ENCODE results near the gene CDCA5.

CDCA5 gene

DNA sequence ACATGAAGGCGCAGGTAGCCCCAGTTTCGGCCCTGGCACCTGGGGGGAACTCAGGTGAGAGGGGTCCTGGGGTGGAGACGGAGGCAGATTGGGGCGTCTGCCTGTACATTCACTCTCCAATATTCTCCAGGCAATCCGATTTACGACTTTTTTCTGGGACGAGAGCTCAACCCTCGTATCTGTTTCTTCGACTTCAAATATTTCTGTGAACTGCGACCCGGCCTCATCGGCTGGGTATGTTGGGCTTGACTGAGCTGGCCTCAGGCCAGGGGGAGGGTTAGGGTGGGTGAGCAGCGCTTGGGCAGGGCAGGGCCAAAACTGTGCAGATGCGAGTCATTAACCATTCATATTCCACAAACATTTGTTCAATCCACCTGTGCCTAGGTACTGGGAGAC, 29.5 kb upstream of the CDCA5 start:
- peak overlapping the region; percentile 79 for H3K4me3 ChIP-seq (ENCODE audit: low read length)
- no peak for DNase-seq (ENCODE audit: low read depth)
- TF ChIP-seq, protein P1, sequence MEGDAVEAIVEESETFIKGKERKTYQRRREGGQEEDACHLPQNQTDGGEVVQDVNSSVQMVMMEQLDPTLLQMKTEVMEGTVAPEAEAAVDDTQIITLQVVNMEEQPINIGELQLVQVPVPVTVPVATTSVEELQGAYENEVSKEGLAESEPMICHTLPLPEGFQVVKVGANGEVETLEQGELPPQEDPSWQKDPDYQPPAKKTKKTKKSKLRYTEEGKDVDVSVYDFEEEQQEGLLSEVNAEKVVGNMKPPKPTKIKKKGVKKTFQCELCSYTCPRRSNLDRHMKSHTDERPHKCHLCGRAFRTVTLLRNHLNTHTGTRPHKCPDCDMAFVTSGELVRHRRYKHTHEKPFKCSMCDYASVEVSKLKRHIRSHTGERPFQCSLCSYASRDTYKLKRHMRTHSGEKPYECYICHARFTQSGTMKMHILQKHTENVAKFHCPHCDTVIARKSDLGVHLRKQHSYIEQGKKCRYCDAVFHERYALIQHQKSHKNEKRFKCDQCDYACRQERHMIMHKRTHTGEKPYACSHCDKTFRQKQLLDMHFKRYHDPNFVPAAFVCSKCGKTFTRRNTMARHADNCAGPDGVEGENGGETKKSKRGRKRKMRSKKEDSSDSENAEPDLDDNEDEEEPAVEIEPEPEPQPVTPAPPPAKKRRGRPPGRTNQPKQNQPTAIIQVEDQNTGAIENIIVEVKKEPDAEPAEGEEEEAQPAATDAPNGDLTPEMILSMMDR (conservative IDR thresholded peaks at IDR 0.05; ENCODE audit: low read depth, low read length) = no peak

DNA sequence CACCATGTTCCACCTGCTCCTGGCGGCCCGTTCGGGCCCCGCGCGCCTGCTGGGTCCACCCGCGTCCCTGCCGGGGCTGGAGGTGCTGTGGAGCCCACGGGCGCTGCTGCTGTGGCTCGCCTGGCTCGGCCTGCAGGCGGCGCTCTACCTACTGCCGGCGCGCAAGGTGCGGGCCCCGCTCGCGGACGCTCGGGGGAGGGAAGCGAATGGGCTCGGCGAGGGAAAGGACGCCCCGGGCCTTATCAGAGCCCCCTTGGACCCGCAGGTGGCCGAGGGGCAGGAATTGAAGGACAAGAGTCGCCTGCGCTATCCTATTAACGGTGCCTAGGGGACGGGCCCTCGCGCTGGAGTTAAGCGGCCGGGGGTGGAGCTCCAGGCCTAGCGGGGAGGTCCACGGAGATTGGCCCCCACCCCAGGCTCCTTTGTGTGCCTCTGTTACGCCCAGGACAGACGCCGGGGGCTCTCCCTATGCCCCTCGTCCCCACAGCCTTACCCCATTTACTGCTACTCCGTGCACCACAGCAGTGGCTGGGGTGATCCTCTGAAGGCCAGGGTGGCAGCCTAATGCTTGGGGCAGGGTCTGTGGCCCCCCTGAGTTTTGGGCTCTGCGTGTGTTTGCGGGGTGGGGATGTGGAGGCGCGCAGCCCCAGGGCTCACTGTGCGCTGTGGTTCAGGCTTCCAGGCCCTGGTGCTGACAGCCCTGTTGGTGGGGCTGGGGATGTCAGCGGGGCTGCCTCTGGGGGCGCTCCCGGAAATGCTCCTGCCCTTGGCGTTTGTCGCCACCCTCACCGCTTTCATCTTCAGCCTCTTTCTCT, 28.9 kb upstream of the CDCA5 start:
- H3K4me3 ChIP-seq (ENCODE audit: low read length) = peak overlapping the region; percentile 79
- TF ChIP-seq, protein P1 (conservative IDR thresholded peaks at IDR 0.05; ENCODE audit: low read depth, low read length) = peak; percentile 76
- no peak for DNase-seq (ENCODE audit: low read depth)

DNA sequence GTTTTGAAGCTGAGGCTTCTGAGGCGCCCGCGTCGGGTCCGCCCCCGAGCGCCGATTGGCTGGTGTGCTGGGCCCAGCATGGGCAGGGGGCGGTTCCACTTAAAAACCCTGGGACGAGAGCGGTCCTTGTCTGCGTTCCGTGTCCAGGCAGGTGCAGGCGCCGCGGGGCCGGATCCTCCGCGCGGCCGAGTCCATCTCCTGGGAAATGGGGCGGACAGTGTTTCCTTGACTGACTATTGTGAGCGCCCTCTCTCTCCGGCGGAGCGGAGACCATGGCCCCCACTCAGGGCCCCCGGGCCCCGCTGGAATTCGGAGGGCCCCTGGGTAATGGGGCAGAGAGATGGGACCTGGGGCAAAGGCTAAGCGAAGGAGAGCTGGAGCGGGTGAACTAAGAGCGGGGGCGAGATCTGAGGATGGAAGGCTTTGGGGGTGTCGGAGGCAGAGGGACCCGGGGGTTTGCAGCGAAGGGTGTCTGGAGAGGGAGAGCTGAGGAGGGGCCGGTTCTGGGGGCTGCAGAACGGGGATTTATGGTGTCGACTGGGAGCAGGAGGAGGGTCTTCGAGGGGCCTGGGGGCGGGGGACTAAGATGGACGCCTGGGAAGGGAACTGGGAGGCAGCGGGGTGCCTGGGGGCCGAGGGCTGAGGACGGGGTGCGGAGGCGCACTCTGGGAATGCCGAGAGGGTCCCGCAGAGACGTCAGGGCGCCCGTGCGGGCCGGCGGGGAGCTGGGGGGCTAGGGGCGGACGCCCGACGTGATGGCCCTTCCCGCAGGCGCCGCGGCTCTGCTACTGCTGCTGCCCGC, 28.1 kb upstream of the CDCA5 start, which contains the start of gene TM7SF2:
Gene TM7SF2 (plus strand): TSS at position 129 of the 802 bp plus-strand sequence. CDS start 144 bp downstream, at position 273.
- H3K4me3 ChIP-seq (ENCODE audit: low read length) = peak within 1 kb of the TSS; percentile 79
- TF ChIP-seq, protein P1 (conservative IDR thresholded peaks at IDR 0.05; ENCODE audit: low read depth, low read length) = no peak
- DNase-seq (ENCODE audit: low read depth) = peak; percentile 77

DNA sequence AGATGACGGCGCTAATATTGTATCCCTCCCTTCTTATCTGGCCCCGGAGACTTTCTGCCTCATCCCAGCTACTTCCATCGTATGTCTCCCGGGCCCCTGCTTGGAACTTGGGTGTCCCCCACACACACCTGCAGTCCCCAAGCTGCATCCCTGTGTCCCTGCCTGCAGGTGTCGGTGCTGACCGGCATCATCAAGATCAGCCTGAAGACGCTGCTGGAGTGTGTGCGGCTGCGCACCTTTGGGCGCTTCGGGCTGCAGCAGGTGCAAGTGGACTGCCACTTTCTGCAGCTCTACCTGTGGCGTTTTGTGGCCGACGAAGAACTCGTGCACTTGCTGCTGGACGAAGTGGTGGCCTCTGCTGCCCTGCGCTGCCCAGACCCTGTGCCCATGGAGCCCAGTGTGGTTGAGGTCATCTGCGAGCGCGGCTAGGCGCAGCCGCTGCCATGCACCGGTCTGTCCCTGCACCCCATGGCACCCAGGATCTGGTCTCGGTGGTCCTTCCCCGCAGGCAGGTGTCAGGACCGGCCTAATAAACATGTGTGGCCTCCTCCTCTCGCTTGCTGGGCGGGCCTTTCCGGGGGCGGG, 27.4 kb upstream of the CDCA5 start:
- H3K4me3 ChIP-seq (ENCODE audit: low read length) = no peak overlapping the region
- TF ChIP-seq, protein P1 (conservative IDR thresholded peaks at IDR 0.05; ENCODE audit: low read depth, low read length) = no peak
- no peak for DNase-seq (ENCODE audit: low read depth)

DNA sequence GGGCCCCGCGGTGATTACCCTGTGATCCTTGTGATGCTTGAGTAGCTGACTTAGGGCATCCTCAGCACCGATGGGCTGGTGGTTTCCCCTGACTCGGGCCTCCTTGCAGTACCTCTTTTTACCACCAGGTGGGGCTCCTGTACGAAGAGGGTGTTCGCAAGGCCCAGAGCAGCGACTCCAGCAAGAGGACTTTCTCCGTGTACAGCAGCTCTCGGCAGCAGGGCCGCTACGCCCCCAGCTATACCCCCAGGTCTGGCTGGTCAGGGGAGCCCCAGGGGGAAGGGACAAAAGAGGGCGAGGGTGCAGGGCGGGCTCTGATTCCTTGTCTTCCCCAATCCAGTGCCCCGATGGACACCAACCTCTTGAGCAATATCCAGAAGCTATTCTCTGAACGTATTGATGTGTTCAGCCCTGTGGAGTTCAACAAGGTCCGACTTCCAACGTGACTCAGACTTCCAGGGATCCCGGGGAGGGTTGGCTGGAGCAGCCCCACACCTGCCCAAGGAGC, 26.6 kb upstream of the CDCA5 start:
- no peak for DNase-seq (ENCODE audit: low read depth)
- no peak overlapping the region for H3K4me3 ChIP-seq (ENCODE audit: low read length)
- TF ChIP-seq, protein P1 (conservative IDR thresholded peaks at IDR 0.05; ENCODE audit: low read depth, low read length) = peak; percentile 97

DNA sequence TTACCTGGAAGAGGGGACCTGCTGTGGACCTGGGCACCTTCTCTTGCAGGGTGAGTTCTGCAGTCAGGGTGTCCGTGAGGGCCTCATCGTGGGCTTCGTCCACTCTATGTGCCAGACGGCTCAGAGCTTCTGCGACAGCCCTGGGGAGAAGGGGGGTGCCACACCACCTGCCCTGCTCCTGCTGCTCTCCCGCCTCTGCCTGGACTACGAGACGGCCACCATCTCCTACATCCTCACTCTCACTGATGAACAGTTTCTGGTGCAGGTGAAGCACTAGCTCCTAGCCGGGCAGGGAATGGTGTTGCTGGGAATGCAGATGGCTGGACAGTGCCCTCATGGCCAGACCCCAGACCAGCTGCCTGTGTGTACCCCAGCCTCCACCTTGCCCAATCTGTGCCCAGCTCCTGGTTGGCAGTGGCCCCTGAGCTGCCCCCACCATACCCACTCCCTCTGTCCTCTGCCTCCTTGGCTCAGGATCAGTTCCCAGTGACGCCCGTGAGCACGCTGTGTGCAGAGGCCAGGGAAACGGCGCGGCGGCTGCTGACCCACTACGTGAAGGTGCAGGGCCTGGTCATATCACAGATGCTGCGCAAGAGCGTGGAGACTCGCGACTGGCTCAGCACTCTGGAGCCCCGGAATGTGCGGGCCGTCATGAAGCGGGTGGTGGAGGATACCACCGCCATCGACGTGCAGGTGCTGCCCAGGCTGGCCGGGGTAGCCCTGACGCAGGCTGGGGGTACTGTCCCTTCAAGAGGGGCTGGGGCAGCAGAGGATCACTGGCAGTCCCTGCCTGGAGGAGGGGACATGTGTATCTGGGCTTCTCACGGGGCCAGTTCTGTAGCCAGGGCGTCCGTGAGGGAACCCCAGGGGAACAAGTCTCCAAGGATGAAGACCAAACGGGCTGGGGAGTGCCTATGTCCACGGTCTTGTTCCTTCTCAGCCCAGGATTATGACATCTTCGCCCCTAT, 25.7 kb upstream of the CDCA5 start:
- H3K4me3 ChIP-seq (ENCODE audit: low read length) = no peak overlapping the region
- TF ChIP-seq, protein P1 (conservative IDR thresholded peaks at IDR 0.05; ENCODE audit: low read depth, low read length) = no peak
- DNase-seq (ENCODE audit: low read depth) = no peak
